Activated T-helper 1 cell treated with anti-CD3 and anti-CD28 coated beads, Interleukin-12 subunit alpha, Interleukin-12 subunit beta, Interleukin-2, Interleukin-4 antibody, amounts not matched to agents 30 ng/mL and 10 ng/mL and 1 ng/mL, durations not matched to agents 14 hours and 24 hours and 36 hours (primary cell): ENCODE data around the gene PHLDA1. TPM values are rescaled to one million over a fixed set of nuclear protein-coding genes. Genes with fewer than 3 reads are reported as not detected.
A peak's percentile ranks its signal among the peaks of the same experiment; 100 is the strongest.

Source experiments
- DNase-seq: peaks from one replicate; pipeline ENCODE4 v3.0.0; 2021; ENCODE audit warnings: low spot score
- H3K27ac Mint-ChIP-seq: one replicate; pipeline ENCODE4 v1.8.0; 2021; ENCODE audit warnings: mild to moderate bottlenecking, mixed read lengths
- H3K27me3 Mint-ChIP-seq: one replicate; pipeline ENCODE4 v1.8.0; 2022; ENCODE audit warnings: mild to moderate bottlenecking, moderate library complexity, mixed read lengths; ENCODE audit not compliant: insufficient read depth
- H3K36me3 Mint-ChIP-seq: one replicate; pipeline ENCODE4 v1.8.0; 2021; ENCODE audit warnings: low read depth, mixed read lengths
- H3K4me1 Mint-ChIP-seq: one replicate; pipeline ENCODE4 v1.8.0; 2021; ENCODE audit warnings: low read depth, mixed read lengths
- H3K4me3 Mint-ChIP-seq: one replicate; pipeline ENCODE4 v1.8.0; 2021; ENCODE audit warnings: mild to moderate bottlenecking, moderate library complexity, mixed read lengths
- H3K9me3 Mint-ChIP-seq: one replicate; pipeline ENCODE4 v1.8.0; 2021; ENCODE audit warnings: mixed read lengths
- intact Hi-C: fragments of 100-400 bp; cut with micrococcal nuclease; formaldehyde crosslinking; loops from one replicate; pipeline ENCODE4 v1.15.1; 2024
- total RNA-seq: library from RNA; stranded (reverse); gene quantifications from 2 replicates; pipeline ENCODE4 v1.2.3, GENCODE V29; 2022

The PHLDA1 gene
- total RNA-seq, 1 donor from 2014 or later, result 88.9 TPM

DNA sequence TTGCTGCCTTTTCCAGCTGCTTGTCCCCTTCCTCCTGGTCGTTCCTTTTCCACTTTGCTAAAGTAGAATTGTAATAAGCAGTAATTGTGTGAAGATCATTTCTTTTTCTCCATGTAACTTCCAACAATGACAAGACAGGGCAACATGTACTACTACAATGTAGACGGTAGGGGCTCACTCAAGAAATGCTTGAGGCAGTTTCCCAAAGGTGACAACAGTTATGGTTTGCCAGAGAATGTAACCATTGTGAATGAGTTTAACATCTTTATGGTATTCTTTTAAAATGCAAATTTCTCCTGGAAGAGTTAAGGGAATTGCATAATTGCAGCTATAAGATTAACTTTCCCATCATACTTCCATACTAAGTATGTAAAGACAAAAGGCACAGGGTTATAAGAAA lies 23.8 kb upstream of the PHLDA1 start:
- H3K27ac Mint-ChIP-seq, result no peak overlapping the region
- no peak overlapping the region for H3K4me3 Mint-ChIP-seq
- H3K36me3 Mint-ChIP-seq, result peaks cover 56% of the 10 kb centered on the region
- DNase-seq, result no peak
- H3K27me3 Mint-ChIP-seq, result no peaks in the 10 kb centered on the region
- peaks cover 15% of the 10 kb centered on the region for H3K4me1 Mint-ChIP-seq
- no peaks in the 10 kb centered on the region for H3K9me3 Mint-ChIP-seq
- intact Hi-C loops, result no loop called here

DNA sequence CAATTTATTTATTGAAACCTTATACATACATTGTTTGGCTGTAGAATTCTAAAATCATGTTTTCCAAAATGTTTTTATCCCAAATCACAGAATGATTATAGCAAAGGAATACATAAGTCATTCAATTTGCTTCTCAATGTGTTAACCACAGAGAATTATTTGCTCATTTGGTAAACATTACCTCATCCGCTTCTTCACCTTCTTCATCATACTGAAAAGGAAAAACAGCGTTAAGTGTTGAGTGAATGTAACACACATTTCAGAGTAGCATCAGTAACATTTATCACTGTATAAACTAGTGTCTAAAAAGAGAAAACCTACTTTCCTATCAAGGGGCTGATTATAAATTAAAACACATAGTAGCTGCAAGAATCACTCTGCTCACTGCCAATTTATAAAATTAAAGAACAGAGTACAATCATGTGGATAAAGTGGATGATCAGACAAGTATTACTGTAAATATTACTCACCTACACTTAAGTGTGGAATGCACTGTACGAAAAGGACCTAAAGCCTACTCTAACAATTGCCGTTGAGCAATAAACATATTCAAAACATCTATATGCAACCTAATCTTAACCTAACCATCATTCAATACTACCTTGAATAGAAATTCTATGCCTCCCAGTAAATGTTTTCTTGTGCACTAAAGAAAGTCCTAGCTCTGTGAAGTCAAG lies 18.1 kb upstream of the PHLDA1 start:
- no peaks in the 10 kb centered on the region for H3K27me3 Mint-ChIP-seq
- no peak overlapping the region for H3K27ac Mint-ChIP-seq
- peaks cover 48% of the 10 kb centered on the region for H3K36me3 Mint-ChIP-seq
- no peak for DNase-seq
- H3K4me3 Mint-ChIP-seq, result no peak overlapping the region
- intact Hi-C loops, result no loop called here
- peaks cover 13% of the 10 kb centered on the region for H3K4me1 Mint-ChIP-seq
- H3K9me3 Mint-ChIP-seq, result no peaks in the 10 kb centered on the region

- DNase-seq, result no peak
- H3K9me3 Mint-ChIP-seq, result no peaks in the 10 kb centered on the region
- no peak overlapping the region for H3K27ac Mint-ChIP-seq
- intact Hi-C loops, result no loop called here
- no peaks in the 10 kb centered on the region for H3K27me3 Mint-ChIP-seq
- peaks cover 41% of the 10 kb centered on the region for H3K36me3 Mint-ChIP-seq
- H3K4me1 Mint-ChIP-seq, result peaks cover 13% of the 10 kb centered on the region
- no peak overlapping the region for H3K4me3 Mint-ChIP-seq
These were observed 16.2 kb upstream of the PHLDA1 start for GRCh38 chr12:76047742-76048141.

- intact Hi-C loops, result no loop called here
- no peak for DNase-seq
- peaks cover 39% of the 10 kb centered on the region for H3K36me3 Mint-ChIP-seq
These were observed 15.5 kb upstream of the PHLDA1 start for GRCh38 chr12:76047060-76047459.

GRCh38 chr12:76043377-76043776 lies 11.8 kb upstream of the PHLDA1 start:
- no peak for DNase-seq
- intact Hi-C loops, result no loop called here
- Mint-ChIP-seq H3K4me1 (no peaks in the 10 kb centered on the region), H3K27me3 (no peaks in the 10 kb centered on the region), H3K9me3 (no peaks in the 10 kb centered on the region), H3K36me3 (peaks cover 16% of the 10 kb centered on the region), H3K27ac (no peak overlapping the region), H3K4me3 (no peak overlapping the region)

More at GRCh38 chr12:76047060-76047459, 15.5 kb upstream of the PHLDA1 start:
- no peaks in the 10 kb centered on the region for H3K9me3 Mint-ChIP-seq
- peaks cover 13% of the 10 kb centered on the region for H3K4me1 Mint-ChIP-seq
- H3K27me3 Mint-ChIP-seq, result no peaks in the 10 kb centered on the region
- no peak overlapping the region for H3K4me3 Mint-ChIP-seq
- H3K27ac Mint-ChIP-seq, result no peak overlapping the region

GRCh38 chr12:76042147-76042546 lies 10.6 kb upstream of the PHLDA1 start:
- no peak for DNase-seq
- H3K27me3 Mint-ChIP-seq, result no peaks in the 10 kb centered on the region
- peaks cover 6% of the 10 kb centered on the region for H3K4me1 Mint-ChIP-seq
- H3K9me3 Mint-ChIP-seq, result no peaks in the 10 kb centered on the region
- no peak overlapping the region for H3K4me3 Mint-ChIP-seq
- no peak overlapping the region for H3K27ac Mint-ChIP-seq
- intact Hi-C loops, result no loop called here
- H3K36me3 Mint-ChIP-seq, result peaks cover 14% of the 10 kb centered on the region

- no peak for DNase-seq
- Mint-ChIP-seq H3K27me3 (no peaks in the 10 kb centered on the region), H3K36me3 (peaks cover 9% of the 10 kb centered on the region), H3K4me3 (no peak overlapping the region), H3K4me1 (peaks cover 8% of the 10 kb centered on the region), H3K27ac (no peak overlapping the region), H3K9me3 (no peaks in the 10 kb centered on the region)
- intact Hi-C loops, result no loop called here
These were observed 9.8 kb upstream of the PHLDA1 start for GRCh38 chr12:76041406-76041805.

DNA sequence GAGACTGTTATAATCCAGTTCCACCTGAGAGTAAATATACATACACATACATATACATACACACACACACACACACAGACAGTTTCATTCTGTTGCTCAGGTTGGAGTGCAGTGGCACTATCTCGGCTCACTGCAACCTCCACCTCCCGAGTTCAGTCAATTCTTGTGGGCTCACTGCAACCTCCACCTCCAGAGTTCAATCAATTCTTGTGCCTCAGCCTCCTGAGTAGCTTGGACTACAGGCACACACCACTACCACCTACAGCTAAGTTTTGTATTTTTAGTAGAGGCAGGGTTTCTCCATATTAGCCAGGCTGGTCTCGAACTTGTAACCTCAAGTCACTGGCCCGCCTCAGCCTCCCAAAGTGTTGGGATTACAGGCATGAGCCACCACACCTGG lies 8.9 kb upstream of the PHLDA1 start:
- H3K4me3 Mint-ChIP-seq, result no peak overlapping the region
- intact Hi-C loops, result no loop called here
- no peak overlapping the region for H3K27ac Mint-ChIP-seq
- no peaks in the 10 kb centered on the region for H3K9me3 Mint-ChIP-seq
- DNase-seq, result no peak
- peaks cover 13% of the 10 kb centered on the region for H3K4me1 Mint-ChIP-seq
- H3K36me3 Mint-ChIP-seq, result peaks cover 9% of the 10 kb centered on the region
- no peaks in the 10 kb centered on the region for H3K27me3 Mint-ChIP-seq

GRCh38 chr12:76038176-76038575 lies 6.6 kb upstream of the PHLDA1 start:
- Mint-ChIP-seq H3K27ac (no peak overlapping the region), H3K9me3 (no peaks in the 10 kb centered on the region), H3K4me3 (no peak overlapping the region), H3K36me3 (peaks cover 3% of the 10 kb centered on the region), H3K4me1 (peaks cover 17% of the 10 kb centered on the region), H3K27me3 (no peaks in the 10 kb centered on the region)
- intact Hi-C loops, result no loop called here
- DNase-seq, result no peak

GRCh38 chr12:76037130-76038103 lies 5.8 kb upstream of the PHLDA1 start:
- peak; percentile 26 for DNase-seq
- peak overlapping the region; percentile 0 for H3K27ac Mint-ChIP-seq
- H3K36me3 Mint-ChIP-seq, result peaks cover 6% of the 10 kb centered on the region

GRCh38 chr12:76035045-76035444 lies 3.5 kb upstream of the PHLDA1 start:
- peaks cover 29% of the 10 kb centered on the region for H3K4me1 Mint-ChIP-seq
- intact Hi-C loops, result no loop called here
- DNase-seq, result no peak
- H3K27ac Mint-ChIP-seq, result no peak overlapping the region
- H3K27me3 Mint-ChIP-seq, result peaks cover 3% of the 10 kb centered on the region
- H3K4me3 Mint-ChIP-seq, result no peak overlapping the region
- no peaks in the 10 kb centered on the region for H3K9me3 Mint-ChIP-seq
- peaks cover 13% of the 10 kb centered on the region for H3K36me3 Mint-ChIP-seq

More at GRCh38 chr12:76037130-76038103, 5.8 kb upstream of the PHLDA1 start:
- Mint-ChIP-seq H3K27me3 (no peaks in the 10 kb centered on the region), H3K4me1 (peaks cover 24% of the 10 kb centered on the region), H3K9me3 (no peaks in the 10 kb centered on the region), H3K4me3 (no peak overlapping the region)
- intact Hi-C loops, result loop anchor here (1.0 to 2.0 kb wide), 8 partner anchors 220 to 703 kb away; partner anchors contain the start of genes BBS10, GLIPR1L1 and KRR1

DNA sequence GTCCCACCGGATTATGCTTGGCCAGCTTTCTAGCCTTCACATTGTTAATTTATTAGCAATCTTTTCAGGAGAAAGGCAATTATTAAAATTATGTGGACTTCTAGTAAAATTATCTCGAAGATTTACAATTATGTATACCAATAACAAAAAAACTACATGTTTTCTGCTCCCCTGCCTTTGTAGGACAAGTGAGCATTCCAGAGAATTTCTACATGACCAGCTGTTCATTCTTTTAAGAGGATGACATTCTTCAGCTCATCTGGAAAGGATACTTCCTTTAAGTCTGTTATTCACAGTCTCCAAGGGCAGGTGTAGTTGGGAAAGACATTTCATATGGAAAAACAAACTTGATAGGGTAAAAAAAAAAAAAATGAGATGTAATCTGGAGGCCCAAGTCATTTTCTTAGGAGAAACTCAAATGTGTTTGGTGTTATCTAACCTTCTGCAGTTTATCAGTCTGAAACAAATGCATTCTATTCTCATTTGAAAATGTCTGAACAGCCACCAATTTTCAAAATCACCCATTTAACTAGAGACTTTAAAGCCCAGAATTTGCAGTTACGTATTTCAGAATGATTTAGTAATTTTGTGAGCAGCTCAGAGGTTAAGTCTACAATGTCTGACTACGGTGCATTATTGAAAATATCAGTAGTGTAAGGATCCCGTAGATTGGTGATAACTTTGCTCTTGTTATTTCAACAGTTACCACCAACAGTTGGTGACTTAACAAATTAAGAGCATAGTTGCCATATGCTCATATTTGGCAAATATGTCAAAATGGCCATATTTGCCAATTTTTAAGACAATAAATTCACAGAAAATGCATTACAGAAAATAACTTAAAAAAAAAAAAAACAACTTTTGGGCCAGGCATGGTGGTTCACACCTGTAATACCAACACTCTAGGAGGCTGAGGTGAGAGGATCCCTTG lies 1.8 kb upstream of the PHLDA1 start:
- intact Hi-C loops, result loop anchor here (5.0 kb wide), 1 partner anchor 1496 kb away; the partner anchor contains the start of gene ATXN7L3B
- peak overlapping the region; percentile 96 for H3K27ac Mint-ChIP-seq
- H3K36me3 Mint-ChIP-seq, result peaks cover 30% of the 10 kb centered on the region
- DNase-seq, result no peak
- H3K4me1 Mint-ChIP-seq, result peaks cover 36% of the 10 kb centered on the region
- peaks cover 3% of the 10 kb centered on the region for H3K27me3 Mint-ChIP-seq
- no peaks in the 10 kb centered on the region for H3K9me3 Mint-ChIP-seq
- H3K4me3 Mint-ChIP-seq, result peak overlapping the region; percentile 99
